Endometrium (tissue), 2 donors: ENCODE results near the gene HELT.
"Not testable (repeated sequence)": the region's sequence is repeated elsewhere in the genome, so short reads cannot be mapped to it uniquely, and the experiment has no call there.

Experiments used
- FAIRE-seq: peaks from 2 replicates; lab custom pipeline; 2012; peaks lifted over from hg19 to GRCh38; lab: Jason Lieb, UNC
- donor health status: control.
- donor health status: control.

Gene HELT

DNA sequence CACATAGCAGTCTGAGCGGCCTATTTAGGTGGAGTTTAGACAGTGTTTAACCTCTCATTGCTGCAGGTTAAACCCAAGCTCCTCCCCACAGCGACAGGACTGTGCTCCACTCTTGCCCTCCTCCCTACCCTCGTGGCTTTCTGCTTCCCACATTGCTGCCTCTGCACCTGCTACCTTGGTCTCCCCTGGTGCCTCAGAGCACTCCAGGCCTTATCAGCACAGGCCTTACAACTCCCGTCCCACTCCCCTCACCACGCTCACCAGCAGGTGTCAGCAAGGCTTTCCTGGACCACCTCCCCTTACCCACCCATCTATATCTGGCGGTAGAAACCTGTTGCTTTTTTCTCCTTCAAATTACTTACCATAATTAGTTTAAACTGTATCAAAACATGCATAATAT, 18.6 kb downstream of the HELT start:
- no peak for FAIRE-seq

DNA sequence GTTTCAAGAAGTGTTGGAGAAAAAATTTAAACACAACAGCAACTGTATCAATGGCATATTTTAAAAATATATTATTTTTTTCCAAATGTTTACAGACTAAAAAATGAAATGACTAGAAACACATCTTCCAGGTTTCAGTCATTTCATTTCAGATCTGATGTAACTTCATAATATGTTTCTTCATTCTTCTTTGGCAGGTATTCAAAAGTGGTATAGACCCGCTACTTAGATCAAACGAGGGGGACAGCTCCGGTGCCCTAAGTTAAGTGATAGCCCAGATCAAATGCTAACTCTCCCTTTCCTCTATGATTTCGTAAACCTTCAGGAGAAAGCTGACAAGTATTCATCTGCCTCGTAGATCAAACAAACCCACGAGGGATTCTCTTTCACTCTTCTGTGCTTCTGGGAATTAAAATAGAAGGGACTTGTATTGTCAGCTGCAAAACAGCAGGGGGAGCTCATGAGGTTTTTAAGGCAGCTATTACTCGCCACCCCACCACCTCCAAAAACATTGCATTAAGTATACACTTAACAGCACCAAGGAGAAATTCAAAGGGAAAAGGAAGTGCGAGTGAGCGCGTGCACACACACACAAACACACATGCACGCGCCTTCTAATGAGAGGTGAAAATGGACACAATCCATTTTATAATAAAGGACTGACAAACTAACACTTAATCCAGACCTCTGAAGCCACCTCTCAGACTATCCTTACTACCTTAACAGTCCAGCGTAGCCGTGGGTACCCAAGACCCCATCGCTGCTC, 21.4 kb downstream of the HELT start:
- FAIRE-seq: peak; percentile 59

DNA sequence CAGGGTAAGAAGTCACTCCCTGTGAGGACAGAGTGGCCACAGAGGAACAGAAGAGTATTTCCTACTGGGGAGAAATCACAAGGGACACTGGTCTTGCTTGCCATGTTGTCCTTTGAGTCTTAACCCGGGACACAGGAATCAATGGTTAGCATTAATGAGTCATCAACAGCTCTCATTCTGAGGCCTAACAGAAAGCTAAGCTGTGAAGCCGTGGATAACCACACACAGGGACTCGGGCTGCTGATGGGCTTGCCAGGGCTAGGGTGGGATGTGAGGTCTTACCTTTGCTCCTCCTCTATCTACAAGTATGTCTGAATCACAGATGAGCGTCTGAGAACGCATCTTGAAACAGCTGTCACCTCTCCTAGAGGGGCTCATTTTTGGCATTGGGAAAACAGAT, 22.2 kb downstream of the HELT start:
- no peak for FAIRE-seq

DNA sequence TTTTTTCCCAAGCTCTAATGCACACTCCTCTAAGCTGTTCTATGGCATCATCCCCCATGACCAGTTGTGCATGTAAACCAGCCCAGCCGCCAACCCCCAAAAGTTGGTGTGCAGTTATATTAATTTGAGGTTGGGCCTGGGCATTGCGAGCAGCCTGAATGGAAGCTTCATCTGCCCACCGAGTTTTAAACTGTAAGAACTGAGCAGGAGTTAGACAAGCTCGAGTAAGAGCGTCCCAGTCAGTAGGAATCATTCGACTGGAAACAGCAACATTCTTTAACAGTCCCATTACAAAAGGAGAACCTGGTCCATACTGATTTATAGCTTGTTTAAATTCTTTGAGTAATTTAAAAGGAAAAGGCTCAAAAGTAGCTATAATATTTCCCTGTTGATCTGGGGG, 32.0 kb downstream of the HELT start:
- not testable (repeated sequence) for FAIRE-seq

DNA sequence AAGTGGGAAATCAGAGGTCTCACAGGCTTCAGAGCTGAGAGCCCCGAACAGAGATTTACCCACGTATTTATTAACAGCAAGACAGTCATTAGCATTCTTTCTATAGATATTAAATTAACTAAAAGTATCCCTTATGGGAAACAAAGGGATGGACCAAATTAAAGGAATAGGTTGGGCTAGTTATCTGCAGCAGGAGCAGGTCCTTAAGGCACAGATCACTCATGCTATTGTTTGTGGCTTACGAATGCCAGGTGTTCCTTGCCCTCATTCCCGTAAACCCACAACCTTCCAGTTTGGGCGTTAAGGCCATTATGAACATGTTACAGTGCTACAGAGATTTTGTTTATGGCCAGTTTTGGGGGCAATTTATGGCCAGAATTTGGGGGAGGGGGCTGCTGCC, 33.0 kb downstream of the HELT start:
- not testable (repeated sequence) for FAIRE-seq

DNA sequence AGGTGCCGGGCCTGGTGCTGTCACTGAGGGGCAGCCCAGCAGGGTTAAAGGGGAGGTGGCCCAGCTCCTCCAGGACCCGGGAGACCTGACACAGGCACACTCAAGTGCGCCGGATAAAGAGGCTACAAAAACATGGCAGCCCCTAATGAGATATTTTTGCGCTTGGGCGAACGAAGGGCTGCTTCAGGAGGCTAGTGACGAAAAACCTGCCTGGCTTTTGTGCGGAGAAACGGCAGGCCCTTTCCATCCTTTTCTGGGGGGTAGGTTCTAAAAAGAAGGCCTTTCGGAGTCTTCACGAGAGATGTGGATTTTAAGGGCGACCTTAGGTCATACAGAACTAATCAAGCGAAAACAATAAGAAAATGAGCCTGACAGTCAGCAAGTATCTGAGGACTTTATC, 35.5 kb downstream of the HELT start:
- FAIRE-seq: no peak

DNA sequence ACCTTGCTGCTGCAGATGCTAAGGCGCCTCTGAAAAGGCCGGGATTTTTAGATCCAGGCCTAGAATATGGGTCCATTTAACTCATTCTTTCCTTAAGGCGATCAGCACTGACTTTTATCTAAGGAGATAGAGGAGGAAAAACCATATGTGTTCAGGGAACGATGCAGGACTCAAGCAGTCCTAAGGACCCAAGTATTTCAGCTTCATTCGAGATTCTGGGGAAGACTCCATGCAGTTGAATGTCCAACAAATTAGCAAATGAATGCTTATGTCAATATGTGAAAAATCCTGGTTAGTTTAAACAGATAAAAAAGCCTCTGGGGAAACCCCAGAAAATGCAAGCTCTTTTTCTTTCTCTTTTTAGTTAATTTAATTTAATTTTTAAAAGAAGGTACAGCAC, 36.0 kb downstream of the HELT start:
- no peak for FAIRE-seq

DNA sequence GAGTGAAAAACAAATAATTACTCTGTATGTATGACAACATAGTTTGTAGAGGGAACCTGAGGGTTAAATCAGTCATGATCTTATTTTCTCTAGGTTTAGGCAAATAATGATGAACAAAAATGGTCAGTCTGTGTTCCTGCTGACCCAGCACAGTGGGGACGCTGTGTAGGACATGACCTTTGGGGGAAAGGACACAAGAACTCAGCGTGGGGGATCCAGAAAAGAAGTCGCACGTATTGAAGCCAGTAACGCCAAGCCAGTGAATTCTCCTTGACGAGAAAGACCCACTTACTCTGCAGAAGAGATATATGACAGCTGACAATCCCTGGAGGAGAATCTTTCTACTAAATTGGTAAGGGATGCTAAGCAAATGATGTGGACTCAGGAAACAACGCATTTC, 36.6 kb downstream of the HELT start:
- no peak for FAIRE-seq

DNA sequence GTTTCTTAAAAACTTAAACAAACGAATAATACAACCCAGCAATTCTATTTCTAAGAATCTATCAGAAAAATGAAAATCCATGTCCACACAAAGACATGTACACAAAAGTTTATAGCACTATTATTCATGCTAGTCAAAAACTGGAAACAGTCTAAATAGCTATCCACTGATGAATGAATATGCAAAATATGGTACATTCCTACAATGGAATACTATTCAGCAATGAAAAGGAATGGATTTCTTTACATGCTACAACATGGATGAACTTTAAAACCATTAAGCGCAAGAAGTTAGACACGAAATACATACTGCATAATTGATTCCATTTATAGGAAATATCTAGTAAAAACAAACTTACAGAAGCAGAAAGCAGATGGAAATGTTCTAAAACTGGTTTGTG, 43.3 kb downstream of the HELT start:
- FAIRE-seq: no peak

DNA sequence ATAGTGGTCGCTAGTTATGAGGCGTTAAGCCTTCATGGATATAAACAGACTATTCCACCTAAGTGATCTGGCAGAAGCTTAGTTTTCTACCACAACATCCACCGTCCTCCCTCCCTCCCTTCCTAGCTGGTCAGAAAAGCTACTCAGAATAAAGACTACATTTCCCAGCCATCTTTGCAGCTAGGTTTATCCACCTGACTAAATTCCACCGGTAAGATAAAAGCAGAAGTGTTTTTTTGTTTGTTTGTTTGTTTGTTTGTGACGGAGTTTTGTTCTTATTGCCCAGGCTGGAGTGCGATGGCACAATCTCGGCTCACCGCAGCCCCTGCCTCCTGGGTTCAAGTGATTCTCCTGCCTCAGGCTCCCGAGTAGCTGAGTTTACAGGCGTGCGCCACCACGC, 44.3 kb downstream of the HELT start:
- no peak for FAIRE-seq

DNA sequence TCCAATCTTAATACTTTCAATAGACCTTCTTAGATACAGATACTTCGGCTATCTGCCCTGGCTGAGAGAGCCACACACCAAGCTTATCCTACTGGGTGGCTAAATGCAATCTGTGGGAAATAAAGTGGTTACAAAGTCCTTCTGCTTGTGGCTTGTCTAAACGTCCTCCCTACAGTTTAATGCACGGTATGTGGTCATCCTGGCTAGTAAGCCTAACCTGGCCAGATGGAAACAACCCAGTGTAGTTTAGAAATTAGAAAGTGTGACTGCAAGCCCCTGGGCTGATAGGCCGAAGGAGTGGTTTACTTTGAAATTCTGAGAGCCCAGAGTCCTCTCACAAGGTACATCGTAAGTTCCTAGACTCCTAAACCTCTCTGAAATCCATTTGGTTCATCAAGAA, 47.9 kb downstream of the HELT start:
- no peak for FAIRE-seq

DNA sequence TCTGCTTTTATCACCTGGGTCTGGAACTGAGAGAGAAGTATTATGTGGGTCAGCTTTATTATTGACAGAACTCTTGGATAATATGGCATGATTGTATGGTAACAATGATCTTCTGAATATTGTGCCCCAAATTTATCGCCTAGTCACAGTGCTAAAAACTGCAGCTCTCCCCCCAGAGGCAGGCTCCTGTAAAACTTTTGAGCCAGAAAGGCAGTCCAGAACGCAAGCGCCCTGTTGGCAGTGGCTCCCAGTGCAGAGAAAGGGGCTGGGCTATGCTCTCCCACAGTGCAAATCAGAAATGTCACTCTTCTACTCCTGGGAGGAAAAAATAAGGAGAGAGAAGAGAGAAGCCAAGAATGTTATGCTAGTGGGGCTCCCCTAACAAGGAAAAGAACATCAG, 50.5 kb downstream of the HELT start:
- no peak for FAIRE-seq
